ENCODE measurements around the gene DPY19L3. TPM values are rescaled to one million over a fixed set of nuclear protein-coding genes. Genes with fewer than 3 reads are reported as not detected.

DPY19L3 gene
- total RNA-seq, 1 donor from 2014 or later = 6.5 TPM

DNA sequence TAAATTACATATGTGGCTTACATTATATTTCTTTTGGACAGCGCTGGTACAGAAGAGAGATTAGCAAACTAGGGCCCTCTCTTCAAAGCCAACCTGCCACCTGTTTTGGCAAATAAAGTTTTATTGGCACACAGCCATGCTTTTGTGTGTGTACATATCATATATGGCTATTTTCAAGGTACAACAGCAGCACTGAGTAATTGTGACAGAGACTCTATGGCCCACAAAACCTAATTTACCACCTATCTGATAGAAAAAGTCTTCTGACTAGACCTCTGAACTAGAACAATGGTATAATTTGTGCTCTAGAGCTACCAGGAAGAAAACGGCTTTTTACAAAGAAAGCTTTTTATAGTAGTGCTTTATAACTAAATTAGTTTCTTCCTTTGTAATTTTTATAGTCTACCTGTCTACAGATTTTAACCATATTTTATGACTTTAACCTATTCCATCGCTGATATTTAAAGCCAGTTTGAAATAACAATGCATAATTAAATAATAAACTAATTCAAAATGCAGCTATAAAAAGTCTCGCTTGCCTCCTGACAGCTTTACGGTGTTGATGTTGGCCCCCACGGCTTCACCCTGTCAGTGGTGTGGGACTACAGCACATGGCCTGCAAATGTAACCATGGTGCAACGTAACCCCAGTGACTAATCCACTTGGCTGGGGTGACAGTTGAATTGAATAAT is 17.7 kb upstream of the DPY19L3 start:
- intact Hi-C loops (cut with DNase I) = no loop called here
- no peak for DNase-seq
- ATAC-seq (ENCODE audit: poor library complexity) = no peak

GRCh38 chr19:32388393-32388855 is 17.1 kb upstream of the DPY19L3 start:
- ATAC-seq (ENCODE audit: poor library complexity) (no peak), DNase-seq (no peak)
- intact Hi-C loops (cut with DNase I) = no loop called here

- no peak for DNase-seq
- no peak for ATAC-seq (ENCODE audit: poor library complexity)
- intact Hi-C loops (cut with DNase I) = no loop called here
These were observed 12.7 kb upstream of the DPY19L3 start for GRCh38 chr19:32392901-32393300.

DNA sequence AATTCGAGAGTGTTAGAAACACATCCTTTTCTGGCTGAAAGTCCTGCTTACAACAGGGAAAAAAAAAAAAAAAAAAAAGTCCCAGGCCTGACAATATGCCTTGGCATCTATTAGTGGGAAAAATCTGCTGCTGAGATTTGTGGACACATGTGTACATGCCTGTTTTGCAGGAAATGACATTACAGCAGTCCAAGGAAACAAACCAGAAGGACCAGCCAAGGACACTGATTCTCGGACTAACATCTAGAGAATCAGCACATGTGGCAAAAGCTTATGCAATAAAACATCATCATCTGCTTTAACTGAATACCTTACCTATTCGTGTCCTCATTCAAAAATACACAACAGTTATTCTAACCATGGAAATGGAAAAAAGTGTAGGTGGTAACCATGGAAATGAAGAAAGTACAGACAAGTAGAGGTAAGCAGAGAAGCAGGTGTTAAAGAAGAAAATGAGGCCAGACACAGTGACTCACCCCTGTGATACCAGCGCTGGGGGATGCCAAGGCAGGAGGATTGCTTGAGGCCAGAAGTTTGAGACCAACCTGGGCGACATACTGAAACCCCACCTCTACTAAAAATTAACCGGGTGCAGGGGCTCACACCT is 9.4 kb upstream of the DPY19L3 start:
- DNase-seq = no peak
- ATAC-seq (ENCODE audit: poor library complexity) = no peak
- intact Hi-C loops (cut with DNase I) = no loop called here

DNA sequence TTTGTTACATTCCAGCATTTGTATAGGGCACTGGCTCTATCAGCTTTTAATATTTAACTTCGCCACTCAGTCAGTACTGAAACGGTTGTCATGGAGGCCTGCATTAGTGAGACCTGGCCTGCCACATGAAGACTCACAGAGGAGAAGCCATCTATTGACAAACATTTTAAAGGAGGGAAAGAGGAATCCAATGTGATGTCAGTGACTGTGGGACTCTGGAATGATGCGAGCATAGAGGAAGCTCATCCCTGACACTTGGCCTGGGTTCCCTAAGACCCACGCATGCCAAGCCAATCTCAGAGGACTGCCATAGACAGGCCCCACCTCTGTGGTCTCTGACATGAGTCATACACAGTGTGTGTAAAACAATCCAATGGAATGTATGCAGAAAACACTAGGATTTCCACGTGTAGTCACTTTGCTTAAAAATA is 7.9 kb upstream of the DPY19L3 start:
- intact Hi-C loops (cut with DNase I) = no loop called here
- ATAC-seq (ENCODE audit: poor library complexity) (no peak), DNase-seq (no peak)

DNA sequence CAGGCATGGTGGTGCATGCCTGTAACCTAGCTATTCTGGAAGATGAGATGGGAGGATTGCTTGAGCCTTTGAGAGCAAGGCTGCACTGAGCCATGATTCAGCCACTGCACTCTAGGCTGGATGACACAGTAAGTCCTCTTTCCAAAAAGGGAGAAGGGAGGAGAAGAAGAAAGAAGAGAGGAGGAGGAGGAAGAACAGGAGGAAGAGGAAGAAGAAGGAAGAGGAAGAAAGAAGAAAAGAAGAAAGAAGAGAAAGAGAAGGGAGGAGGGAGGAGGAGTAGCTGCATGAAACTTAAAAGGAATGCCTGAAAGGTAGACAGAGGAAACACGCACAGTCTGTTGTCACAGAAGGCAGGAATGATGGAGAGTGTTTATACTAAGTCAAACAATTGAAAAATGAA is 3.6 kb upstream of the DPY19L3 start:
- DNase-seq (no peak), ATAC-seq (ENCODE audit: poor library complexity) (no peak)
- intact Hi-C loops (cut with DNase I) = loop anchor here (10.0 kb wide), 1 partner anchor 57 kb away; the partner anchor contains the start of gene ZNF507

- no peak for DNase-seq
- intact Hi-C loops (cut with DNase I) = loop anchor here (10.0 kb wide), 1 partner anchor 59 kb away; the partner anchor contains the start of gene ZNF507
- no peak for ATAC-seq (ENCODE audit: poor library complexity)
These were observed 2.1 kb upstream of the DPY19L3 start for GRCh38 chr19:32403291-32403995.

GRCh38 chr19:32404213-32404932 is 1.2 kb upstream of the DPY19L3 start:
- DNase-seq = no peak
- intact Hi-C loops (cut with DNase I) = loop anchor here (10.0 kb wide), 1 partner anchor 60 kb away; the partner anchor contains the start of gene ZNF507
- ATAC-seq (ENCODE audit: poor library complexity) = no peak

DNA sequence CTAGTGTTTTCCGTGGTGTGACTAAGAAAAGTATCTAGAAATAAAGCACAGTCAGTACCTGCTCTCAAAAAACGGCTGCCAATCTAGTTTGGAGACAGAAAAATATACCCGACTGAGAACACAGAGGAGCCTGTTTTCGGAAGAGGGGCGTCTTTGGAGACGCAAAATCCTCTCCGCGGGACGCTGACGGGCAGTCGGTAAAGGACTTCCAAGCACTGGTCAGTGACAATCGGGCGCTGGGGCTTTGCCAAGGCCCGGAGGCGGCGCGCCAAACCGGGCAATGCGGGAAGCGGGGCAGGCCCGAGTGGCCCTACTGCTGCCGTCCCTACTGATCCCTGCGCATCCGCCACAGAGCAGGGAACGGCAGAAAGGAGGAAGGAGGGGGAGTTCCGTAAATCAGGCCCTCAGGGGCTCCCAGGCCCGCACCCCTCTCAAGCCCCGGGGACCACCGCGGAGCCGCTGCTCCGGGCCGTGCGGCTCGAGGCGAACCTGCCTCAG is 588 bp upstream of the DPY19L3 start:
- intact Hi-C loops (cut with DNase I) = loop anchor here (10.0 kb wide), 1 partner anchor 60 kb away; the partner anchor contains the start of gene ZNF507
- peak; percentile 83 for DNase-seq
- peak; percentile 69 for ATAC-seq (ENCODE audit: poor library complexity)

- ATAC-seq (ENCODE audit: poor library complexity) (no peak), DNase-seq (no peak)
- intact Hi-C loops (cut with DNase I) = loop anchor here (10.0 kb wide), 1 partner anchor 62 kb away; the partner anchor contains the start of gene ZNF507
These were observed 812 bp downstream of the DPY19L3 start for GRCh38 chr19:32406161-32407003.

- no peak for ATAC-seq (ENCODE audit: poor library complexity)
- intact Hi-C loops (cut with DNase I) = loop anchor here (10.0 kb wide), 1 partner anchor 62 kb away; the partner anchor contains the start of gene ZNF507
These were observed 1.7 kb downstream of the DPY19L3 start for GRCh38 chr19:32407004-32407992.

GRCh38 chr19:32415246-32415645 is 9.7 kb downstream of the DPY19L3 start:
- intact Hi-C loops (cut with DNase I) = no loop called here
- no peak for ATAC-seq (ENCODE audit: poor library complexity)
- no peak for DNase-seq

More at GRCh38 chr19:32407004-32407992, 1.7 kb downstream of the DPY19L3 start:
- DNase-seq = peak; percentile 45

GRCh38 chr19:32415669-32416068 is 10.1 kb downstream of the DPY19L3 start:
- DNase-seq (no peak), ATAC-seq (ENCODE audit: poor library complexity) (no peak)
- intact Hi-C loops (cut with DNase I) = no loop called here

DNA sequence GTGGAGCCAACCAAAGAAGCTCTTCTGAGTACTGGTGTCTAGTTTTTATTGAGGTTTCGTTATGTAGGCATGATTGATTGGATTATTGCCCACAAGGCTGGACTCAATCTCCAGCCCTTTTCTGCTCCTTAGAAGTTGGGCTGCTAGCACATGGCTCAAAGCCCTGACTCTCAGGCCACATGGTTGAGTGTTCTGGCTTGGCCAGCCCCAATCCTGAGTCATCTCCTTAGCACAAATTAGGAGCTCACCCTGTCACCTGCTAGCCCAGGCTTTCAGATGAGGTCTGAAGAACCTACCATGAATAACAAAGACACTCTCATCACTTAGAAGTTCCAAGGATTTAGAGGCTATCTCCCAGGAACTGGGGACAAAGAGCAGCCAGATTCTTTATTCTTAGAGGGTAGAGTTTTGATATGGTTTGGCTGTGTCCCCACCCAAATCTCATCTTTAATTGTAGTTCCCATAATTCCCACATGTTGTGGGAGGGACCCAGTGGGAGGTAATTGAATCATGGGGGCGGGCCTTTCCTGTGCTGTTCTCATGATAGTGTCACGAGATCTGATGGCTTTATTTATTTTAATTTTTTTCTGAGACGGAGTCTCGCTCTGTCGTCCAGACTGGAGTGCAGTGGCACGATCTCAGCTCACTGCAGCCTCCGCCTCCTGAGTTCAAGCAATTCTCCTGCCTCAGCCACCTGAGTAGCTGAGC is 11.3 kb downstream of the DPY19L3 start:
- DNase-seq = no peak
- intact Hi-C loops (cut with DNase I) = no loop called here
- ATAC-seq (ENCODE audit: poor library complexity) = no peak

GRCh38 chr19:32418155-32418554 is 12.6 kb downstream of the DPY19L3 start:
- intact Hi-C loops (cut with DNase I) = no loop called here
- ATAC-seq (ENCODE audit: poor library complexity) = no peak
- no peak for DNase-seq
